ENCODE measurements around the gene SMOC1.
"Not testable (repeated sequence)": the region's sequence is repeated elsewhere in the genome, so short reads cannot be mapped to it uniquely, and the experiment has no call there.

SMOC1 gene

GRCh38 chr14:69896972-69897371 is 17.8 kb downstream of the SMOC1 start:
- DNase-seq (ENCODE audit: low read depth in 2 of 2): no peak

- no peak for DNase-seq (ENCODE audit: low read depth in 2 of 2)
Measured at GRCh38 chr14:69900603-69901002, 21.4 kb downstream of the SMOC1 start.

GRCh38 chr14:69901113-69901951 is 22.1 kb downstream of the SMOC1 start:
- no peak for DNase-seq (ENCODE audit: low read depth in 2 of 2)

GRCh38 chr14:69903046-69903445 is 23.8 kb downstream of the SMOC1 start:
- DNase-seq (ENCODE audit: low read depth in 2 of 2): not testable (repeated sequence)

GRCh38 chr14:69904246-69904645 is 25.0 kb downstream of the SMOC1 start:
- DNase-seq (ENCODE audit: low read depth in 2 of 2): no peak

- no peak for DNase-seq (ENCODE audit: low read depth in 2 of 2)
Measured at GRCh38 chr14:69906201-69906600, 27.0 kb downstream of the SMOC1 start.

GRCh38 chr14:69909826-69910550 is 30.8 kb downstream of the SMOC1 start:
- DNase-seq (ENCODE audit: low read depth in 2 of 2): no peak

- DNase-seq (ENCODE audit: low read depth in 2 of 2): no peak
Measured at GRCh38 chr14:69910871-69911270, 31.7 kb downstream of the SMOC1 start.

GRCh38 chr14:69913686-69914085 is 34.5 kb downstream of the SMOC1 start:
- DNase-seq (ENCODE audit: low read depth in 2 of 2): no peak

GRCh38 chr14:69916396-69916795 is 37.2 kb downstream of the SMOC1 start:
- no peak for DNase-seq (ENCODE audit: low read depth in 2 of 2)

- no peak for DNase-seq (ENCODE audit: low read depth in 2 of 2)
Measured at GRCh38 chr14:69917287-69917686, 38.1 kb downstream of the SMOC1 start.

GRCh38 chr14:69919815-69920214 is 40.6 kb downstream of the SMOC1 start:
- no peak for DNase-seq (ENCODE audit: low read depth in 2 of 2)

GRCh38 chr14:69921052-69921451 is 41.8 kb downstream of the SMOC1 start:
- no peak for DNase-seq (ENCODE audit: low read depth in 2 of 2)

- no peak for DNase-seq (ENCODE audit: low read depth in 2 of 2)
Measured at GRCh38 chr14:69922198-69922597, 43.0 kb downstream of the SMOC1 start.

GRCh38 chr14:69924201-69924600 is 45.0 kb downstream of the SMOC1 start:
- no peak for DNase-seq (ENCODE audit: low read depth in 2 of 2)

GRCh38 chr14:69928111-69928523 is 48.9 kb downstream of the SMOC1 start:
- DNase-seq (ENCODE audit: low read depth in 2 of 2): no peak

GRCh38 chr14:69930780-69931379 is 51.7 kb downstream of the SMOC1 start:
- DNase-seq (ENCODE audit: low read depth in 2 of 2): no peak

- no peak for DNase-seq (ENCODE audit: low read depth in 2 of 2)
Measured at GRCh38 chr14:69931960-69932359, 52.7 kb downstream of the SMOC1 start.

- no peak for DNase-seq (ENCODE audit: low read depth in 2 of 2)
Measured at GRCh38 chr14:69932391-69932790, 53.2 kb downstream of the SMOC1 start.

- no peak for DNase-seq (ENCODE audit: low read depth in 2 of 2)
Measured at GRCh38 chr14:69933623-69934275, 54.5 kb downstream of the SMOC1 start.

- no peak for DNase-seq (ENCODE audit: low read depth in 2 of 2)
Measured at GRCh38 chr14:69937367-69938081, 58.3 kb downstream of the SMOC1 start.

GRCh38 chr14:69938751-69939150 is 59.5 kb downstream of the SMOC1 start:
- no peak for DNase-seq (ENCODE audit: low read depth in 2 of 2)
